K562 (cell line): ENCODE data around the gene GPR108. TPM values are rescaled to one million over a fixed set of nuclear protein-coding genes. Genes with fewer than 3 reads are reported as not detected.
A peak's percentile ranks its signal among the peaks of the same experiment; 100 is the strongest.

ENCODE experiments used
- CBX2 ChIP-seq: fragments of 200-600 bp; sonication (generic); IDR thresholded peaks from one replicate; pipeline ENCODE4 v1.6.1; 2012; ENCODE audit warnings: mild to moderate bottlenecking, low read length, inconsistent platforms; ENCODE audit not compliant: insufficient read depth, poor library complexity, severe bottlenecking
- CXXC5 ChIP-seq: fragments of 250-450 bp; sonication (Bioruptor Pico); IDR thresholded peaks from 2 replicates; pipeline ENCODE4 v1.8.0; 2022; ENCODE audit warnings: inconsistent platforms, mild to moderate bottlenecking, moderate library complexity
- EGR1 ChIP-seq: fragments of 450-650 bp; conservative IDR thresholded peaks from 2 replicates; pipeline ENCODE4 v1.6.1; 2017; ENCODE audit warnings: mild to moderate bottlenecking
- ELF1 ChIP-seq: fragments of 200-800 bp; sonication (Bioruptor generic); IDR thresholded peaks from 2 replicates; pipeline ENCODE4 v1.6.1; 2016; ENCODE audit warnings: missing genetic modification characterization, missing compliant biosample characterization
- GABPB1 ChIP-seq: sonication (generic); formaldehyde crosslinking; IDR thresholded peaks from 2 replicates; pipeline ENCODE4 v1.8.0; 2022; ENCODE audit warnings: mild to moderate bottlenecking, missing genetic modification reagents
- GATAD2A ChIP-seq: fragments of 450-650 bp; IDR thresholded peaks from 2 replicates; pipeline ENCODE4 v1.6.1; 2017
- KDM4B ChIP-seq, 2 experiments: fragments of 450-650 bp in 1 of 2; sonication (generic) in 1 of 2; IDR thresholded peaks; 2 replicates each; pipeline ENCODE4 v1.6.1; 2016 to 2017; ENCODE audit warnings: borderline replicate concordance in 2 of 2, antibody characterized with exemption in 1 of 2, low read depth in 1 of 2, mild to moderate bottlenecking in 1 of 2
- MTA2 ChIP-seq: fragments of 450-650 bp; IDR thresholded peaks from 2 replicates; pipeline ENCODE4 v1.6.1; 2016; ENCODE audit warnings: low read depth
- NRF1 ChIP-seq, 2 experiments: fragments of 450-650 bp; IDR thresholded peaks in 1 of 2; conservative IDR thresholded peaks in 1 of 2; 2 replicates each; pipeline ENCODE4 v1.6.1; 2014; ENCODE audit warnings: mild to moderate bottlenecking in 2 of 2
- PURB ChIP-seq: sonication (generic); formaldehyde crosslinking; IDR thresholded peaks from 2 replicates; pipeline ENCODE4 v1.9.0; 2021; ENCODE audit warnings: low read depth, mild to moderate bottlenecking, missing genetic modification reagents
- TBL1XR1 ChIP-seq, 2 experiments: IDR thresholded peaks; 2 replicates each; pipeline ENCODE4 v1.6.1; 2012; ENCODE audit warnings: improper control_type of control experiment in 2 of 2, low read length in 2 of 2, mild to moderate bottlenecking in 1 of 2
- TCFL5 ChIP-seq: fragments of 250-450 bp; sonication (Bioruptor Pico); conservative IDR thresholded peaks from 2 replicates; pipeline ENCODE4 v1.6.1; 2021; ENCODE audit warnings: mild to moderate bottlenecking, moderate library complexity, matching md5 sums
- ZC3H4 ChIP-seq: sonication (generic); formaldehyde crosslinking; IDR thresholded peaks from 2 replicates; pipeline ENCODE4 v1.9.0; 2021; ENCODE audit warnings: missing genetic modification reagents, borderline replicate concordance
- polyA plus RNA-seq, 8 experiments: library from polyadenylated mRNA; depleted of rRNA in 4 of 8; stranded (reverse) in 5 of 8; unstranded in 3 of 8; fragments of >200 nt; fragmentation: Nextera tagmentation in 2 of 8; fragmentation: Illumina TruSeq in 1 of 8; extraction: Ambion mirVana in 2 of 8; extraction: Trizol in 1 of 8; gene quantifications; 2 replicates each; pipeline versions ENCODE4 v1.2.1 to v1.2.3, GENCODE V29; 2011 to 2014; ENCODE audit warnings: inconsistent platforms in 1 of 8, missing spikeins in 1 of 8
- total RNA-seq, 7 experiments: library from RNA; depleted of rRNA in 6 of 7; stranded (reverse); fragments of >200 nt in 6 of 7; fragmentation: Illumina TruSeq in 2 of 7; extraction: Trizol in 2 of 7; gene quantifications; 2 replicates each; pipeline versions ENCODE4 v1.2.1 to v1.2.3, GENCODE V29; 2011 to 2021; ENCODE audit warnings: low replicate concordance in 1 of 7
- TF ChIP-seq, protein P1 (sequence below): fragments of 450-650 bp; conservative IDR thresholded peaks from 2 replicates; pipeline ENCODE4 v1.6.1; 2016; ENCODE audit warnings: missing genetic modification characterization, low read depth, mild to moderate bottlenecking, missing compliant biosample characterization, moderate library complexity
- TF ChIP-seq, protein P2 (sequence below): fragments of 450-650 bp; IDR thresholded peaks from 2 replicates; pipeline ENCODE4 v1.7.0; 2016; ENCODE audit warnings: borderline replicate concordance
- TF ChIP-seq, protein P3 (sequence below): fragments of 450-650 bp; IDR thresholded peaks from 2 replicates; pipeline ENCODE4 v1.6.1; 2016; ENCODE audit warnings: mild to moderate bottlenecking
- TF ChIP-seq, protein P4 (sequence below), 3 experiments: IDR thresholded peaks in 2 of 3; conservative IDR thresholded peaks in 1 of 3; 2 replicates each; pipeline ENCODE4 v1.5.1; 2011 to 2012; ENCODE audit warnings: low read length in 3 of 3, mild to moderate bottlenecking in 3 of 3, control low read depth in 2 of 3, improper control_type of control experiment in 1 of 3, inconsistent platforms in 1 of 3, low read depth in 1 of 3, mixed read lengths in 1 of 3, moderate library complexity in 1 of 3; ENCODE audit not compliant: insufficient read depth in 2 of 3
- TF ChIP-seq, protein P5 (sequence below), 2 experiments: fragments of 450-650 bp; conservative IDR thresholded peaks; 2 replicates each; pipeline ENCODE4 v1.6.1; 2017; ENCODE audit warnings: mild to moderate bottlenecking in 2 of 2, moderate library complexity in 2 of 2

The GPR108 gene
- total and polyA plus RNA-seq, 9 of the 15 experiments (the other 6 are each of a cell fraction or from before 2014, with no cell fraction given) = 2.4 to 33.2 (median 24.4) TPM

DNA sequence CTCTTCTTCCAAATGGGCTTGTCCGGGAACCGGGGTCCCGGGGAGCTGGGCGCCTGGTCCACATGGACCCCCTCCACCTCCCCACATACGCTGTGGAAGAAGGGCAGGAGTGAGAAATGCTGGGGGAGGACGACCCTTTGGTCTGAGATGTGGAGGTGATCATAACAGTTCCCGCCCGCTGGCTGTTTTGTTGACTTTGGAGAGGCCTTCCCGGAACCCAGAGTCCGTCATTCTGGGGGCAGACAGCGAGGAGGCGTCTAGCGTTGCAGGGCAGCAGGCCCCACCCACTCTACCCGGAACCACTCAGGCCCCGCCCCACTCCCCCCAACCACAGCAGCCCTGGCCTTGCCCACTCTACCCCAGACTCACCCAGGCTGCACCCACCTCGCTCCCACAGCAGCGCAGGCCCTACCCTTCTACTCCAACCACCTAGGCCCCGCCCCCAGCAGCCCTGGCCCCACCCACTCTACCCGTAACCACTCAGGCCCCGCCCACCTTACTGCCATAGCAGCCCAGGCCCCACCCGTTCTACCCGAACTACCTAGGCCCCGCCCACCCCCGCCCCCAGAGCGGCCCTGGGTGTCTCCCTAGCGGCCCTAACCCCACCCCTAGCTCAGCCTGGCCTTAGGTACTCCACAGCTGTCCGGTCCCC, 7.1 kb downstream of the GPR108 start (continued):
- TF ChIP-seq, protein P1, sequence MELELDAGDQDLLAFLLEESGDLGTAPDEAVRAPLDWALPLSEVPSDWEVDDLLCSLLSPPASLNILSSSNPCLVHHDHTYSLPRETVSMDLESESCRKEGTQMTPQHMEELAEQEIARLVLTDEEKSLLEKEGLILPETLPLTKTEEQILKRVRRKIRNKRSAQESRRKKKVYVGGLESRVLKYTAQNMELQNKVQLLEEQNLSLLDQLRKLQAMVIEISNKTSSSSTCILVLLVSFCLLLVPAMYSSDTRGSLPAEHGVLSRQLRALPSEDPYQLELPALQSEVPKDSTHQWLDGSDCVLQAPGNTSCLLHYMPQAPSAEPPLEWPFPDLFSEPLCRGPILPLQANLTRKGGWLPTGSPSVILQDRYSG (tag) = no peak
- TF ChIP-seq, protein P2, sequence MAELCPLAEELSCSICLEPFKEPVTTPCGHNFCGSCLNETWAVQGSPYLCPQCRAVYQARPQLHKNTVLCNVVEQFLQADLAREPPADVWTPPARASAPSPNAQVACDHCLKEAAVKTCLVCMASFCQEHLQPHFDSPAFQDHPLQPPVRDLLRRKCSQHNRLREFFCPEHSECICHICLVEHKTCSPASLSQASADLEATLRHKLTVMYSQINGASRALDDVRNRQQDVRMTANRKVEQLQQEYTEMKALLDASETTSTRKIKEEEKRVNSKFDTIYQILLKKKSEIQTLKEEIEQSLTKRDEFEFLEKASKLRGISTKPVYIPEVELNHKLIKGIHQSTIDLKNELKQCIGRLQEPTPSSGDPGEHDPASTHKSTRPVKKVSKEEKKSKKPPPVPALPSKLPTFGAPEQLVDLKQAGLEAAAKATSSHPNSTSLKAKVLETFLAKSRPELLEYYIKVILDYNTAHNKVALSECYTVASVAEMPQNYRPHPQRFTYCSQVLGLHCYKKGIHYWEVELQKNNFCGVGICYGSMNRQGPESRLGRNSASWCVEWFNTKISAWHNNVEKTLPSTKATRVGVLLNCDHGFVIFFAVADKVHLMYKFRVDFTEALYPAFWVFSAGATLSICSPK = no peak
- 0 out of 2 replicates have a peak, but pooled peaks have one; percentile 8 for TF ChIP-seq ZC3H4 (CRISPR knock-in tag)
- no peak for TF ChIP-seq TBL1XR1 (IDR thresholded peaks at IDR 0.05; ENCODE audit: low read length in 2 of 2)
- TF ChIP-seq CBX2 = no peak
- TF ChIP-seq, protein P3, sequence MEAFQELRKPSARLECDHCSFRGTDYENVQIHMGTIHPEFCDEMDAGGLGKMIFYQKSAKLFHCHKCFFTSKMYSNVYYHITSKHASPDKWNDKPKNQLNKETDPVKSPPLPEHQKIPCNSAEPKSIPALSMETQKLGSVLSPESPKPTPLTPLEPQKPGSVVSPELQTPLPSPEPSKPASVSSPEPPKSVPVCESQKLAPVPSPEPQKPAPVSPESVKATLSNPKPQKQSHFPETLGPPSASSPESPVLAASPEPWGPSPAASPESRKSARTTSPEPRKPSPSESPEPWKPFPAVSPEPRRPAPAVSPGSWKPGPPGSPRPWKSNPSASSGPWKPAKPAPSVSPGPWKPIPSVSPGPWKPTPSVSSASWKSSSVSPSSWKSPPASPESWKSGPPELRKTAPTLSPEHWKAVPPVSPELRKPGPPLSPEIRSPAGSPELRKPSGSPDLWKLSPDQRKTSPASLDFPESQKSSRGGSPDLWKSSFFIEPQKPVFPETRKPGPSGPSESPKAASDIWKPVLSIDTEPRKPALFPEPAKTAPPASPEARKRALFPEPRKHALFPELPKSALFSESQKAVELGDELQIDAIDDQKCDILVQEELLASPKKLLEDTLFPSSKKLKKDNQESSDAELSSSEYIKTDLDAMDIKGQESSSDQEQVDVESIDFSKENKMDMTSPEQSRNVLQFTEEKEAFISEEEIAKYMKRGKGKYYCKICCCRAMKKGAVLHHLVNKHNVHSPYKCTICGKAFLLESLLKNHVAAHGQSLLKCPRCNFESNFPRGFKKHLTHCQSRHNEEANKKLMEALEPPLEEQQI = no peak
- TF ChIP-seq EGR1 = peak; percentile 76
- no peak for TF ChIP-seq KDM4B (IDR thresholded peaks at IDR 0.05; ENCODE audit: borderline replicate concordance in 2 of 2, low read depth in 1 of 2)
- TF ChIP-seq CXXC5 (CRISPR knock-in tag) = 0 out of 2 replicates have a peak, but pooled peaks have one; percentile 13
- peak; percentile 46; the same call in 1 of the 2 replicates for TF ChIP-seq GATAD2A
- TF ChIP-seq PURB (CRISPR knock-in tag) = no peak
- TF ChIP-seq, protein P4, sequence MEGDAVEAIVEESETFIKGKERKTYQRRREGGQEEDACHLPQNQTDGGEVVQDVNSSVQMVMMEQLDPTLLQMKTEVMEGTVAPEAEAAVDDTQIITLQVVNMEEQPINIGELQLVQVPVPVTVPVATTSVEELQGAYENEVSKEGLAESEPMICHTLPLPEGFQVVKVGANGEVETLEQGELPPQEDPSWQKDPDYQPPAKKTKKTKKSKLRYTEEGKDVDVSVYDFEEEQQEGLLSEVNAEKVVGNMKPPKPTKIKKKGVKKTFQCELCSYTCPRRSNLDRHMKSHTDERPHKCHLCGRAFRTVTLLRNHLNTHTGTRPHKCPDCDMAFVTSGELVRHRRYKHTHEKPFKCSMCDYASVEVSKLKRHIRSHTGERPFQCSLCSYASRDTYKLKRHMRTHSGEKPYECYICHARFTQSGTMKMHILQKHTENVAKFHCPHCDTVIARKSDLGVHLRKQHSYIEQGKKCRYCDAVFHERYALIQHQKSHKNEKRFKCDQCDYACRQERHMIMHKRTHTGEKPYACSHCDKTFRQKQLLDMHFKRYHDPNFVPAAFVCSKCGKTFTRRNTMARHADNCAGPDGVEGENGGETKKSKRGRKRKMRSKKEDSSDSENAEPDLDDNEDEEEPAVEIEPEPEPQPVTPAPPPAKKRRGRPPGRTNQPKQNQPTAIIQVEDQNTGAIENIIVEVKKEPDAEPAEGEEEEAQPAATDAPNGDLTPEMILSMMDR (IDR thresholded peaks at IDR 0.05 in 2 of 3, conservative IDR thresholded peaks at IDR 0.05 in 1 of 3; ENCODE audit: insufficient read depth in 2 of 3, low read depth in 1 of 3, low read length in 3 of 3) = 0 out of 6 replicates have a peak, but pooled peaks of 1 of the 3 experiments have one; percentile 3
- TF ChIP-seq NRF1 (conservative IDR thresholded peaks at IDR 0.05 in 1 of 2, IDR thresholded peaks at IDR 0.05 in 1 of 2) = peak; percentile 35 to 38; a peak in 2 of 4 replicates
- no peak for TF ChIP-seq TCFL5 (CRISPR knock-in tag)
- peak; percentile 68; the same call in 1 of the 2 replicates for TF ChIP-seq ELF1 (tag)
- no peak for TF ChIP-seq MTA2
- peak; percentile 43; the same call in 1 of the 2 replicates for TF ChIP-seq GABPB1
- TF ChIP-seq, protein P5, sequence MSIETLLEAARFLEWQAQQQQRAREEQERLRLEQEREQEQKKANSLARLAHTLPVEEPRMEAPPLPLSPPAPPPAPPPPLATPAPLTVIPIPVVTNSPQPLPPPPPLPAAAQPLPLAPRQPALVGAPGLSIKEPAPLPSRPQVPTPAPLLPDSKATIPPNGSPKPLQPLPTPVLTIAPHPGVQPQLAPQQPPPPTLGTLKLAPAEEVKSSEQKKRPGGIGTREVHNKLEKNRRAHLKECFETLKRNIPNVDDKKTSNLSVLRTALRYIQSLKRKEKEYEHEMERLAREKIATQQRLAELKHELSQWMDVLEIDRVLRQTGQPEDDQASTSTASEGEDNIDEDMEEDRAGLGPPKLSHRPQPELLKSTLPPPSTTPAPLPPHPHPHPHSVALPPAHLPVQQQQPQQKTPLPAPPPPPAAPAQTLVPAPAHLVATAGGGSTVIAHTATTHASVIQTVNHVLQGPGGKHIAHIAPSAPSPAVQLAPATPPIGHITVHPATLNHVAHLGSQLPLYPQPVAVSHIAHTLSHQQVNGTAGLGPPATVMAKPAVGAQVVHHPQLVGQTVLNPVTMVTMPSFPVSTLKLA (conservative IDR thresholded peaks at IDR 0.05) = peak in 1 of 2 experiments; percentile 61; a peak in 2 of 4 replicates
